ENCODE results near the gene FBXL20.

Gene FBXL20

GRCh38 chr17:39224778-39225307, 176.6 kb downstream of the FBXL20 start:
- DNase-seq (ENCODE audit: low read depth): no peak

GRCh38 chr17:39223907-39224777, 177.3 kb downstream of the FBXL20 start:
- no peak for DNase-seq (ENCODE audit: low read depth)

DNA sequence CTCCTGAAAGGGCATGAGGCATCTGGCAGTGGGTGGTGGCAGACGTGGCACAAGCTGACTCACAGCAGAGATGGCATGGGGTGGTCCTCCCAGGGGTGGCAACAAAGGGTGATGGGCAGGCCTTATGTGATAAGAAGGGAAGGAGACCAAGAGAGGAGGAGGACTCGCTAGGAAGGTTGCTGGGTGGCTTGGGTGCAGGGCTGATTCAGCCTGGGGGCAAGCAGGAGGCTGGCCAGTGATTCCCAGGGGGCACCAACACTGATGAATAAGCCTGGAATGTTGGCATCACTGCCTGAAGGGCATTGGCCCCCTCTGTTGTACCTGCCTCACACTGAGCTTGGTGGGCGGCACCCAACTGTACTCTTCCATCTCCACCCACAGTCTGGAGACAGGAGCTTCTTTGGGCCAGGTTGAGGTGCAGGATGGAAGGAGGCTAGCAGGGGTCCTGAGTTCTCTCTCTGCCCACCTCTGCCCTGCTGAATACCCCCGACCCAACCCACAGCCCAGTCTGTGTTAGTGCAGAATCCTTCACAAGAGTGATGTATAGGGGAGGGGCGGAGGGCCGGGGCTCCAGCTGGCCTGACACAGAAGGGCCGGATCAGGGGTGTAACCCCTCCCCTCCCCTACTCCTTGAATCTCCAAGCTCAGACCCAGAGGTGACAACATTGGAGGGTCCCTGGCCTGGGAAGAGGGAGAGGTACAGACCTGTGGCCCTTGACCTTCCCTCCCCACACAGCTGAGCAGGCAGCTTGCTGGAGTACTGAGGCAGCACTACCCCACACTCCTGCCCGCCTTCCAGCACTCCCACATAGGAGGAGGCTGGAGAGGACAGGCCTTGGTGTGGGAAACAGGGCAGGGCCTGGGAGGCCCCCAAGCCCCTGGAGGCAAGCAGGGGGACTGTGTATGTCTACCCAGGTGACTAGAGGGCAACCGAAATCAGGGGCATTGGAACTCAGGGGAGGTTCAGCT, 178.3 kb downstream of the FBXL20 start:
- DNase-seq (ENCODE audit: low read depth): no peak

DNA sequence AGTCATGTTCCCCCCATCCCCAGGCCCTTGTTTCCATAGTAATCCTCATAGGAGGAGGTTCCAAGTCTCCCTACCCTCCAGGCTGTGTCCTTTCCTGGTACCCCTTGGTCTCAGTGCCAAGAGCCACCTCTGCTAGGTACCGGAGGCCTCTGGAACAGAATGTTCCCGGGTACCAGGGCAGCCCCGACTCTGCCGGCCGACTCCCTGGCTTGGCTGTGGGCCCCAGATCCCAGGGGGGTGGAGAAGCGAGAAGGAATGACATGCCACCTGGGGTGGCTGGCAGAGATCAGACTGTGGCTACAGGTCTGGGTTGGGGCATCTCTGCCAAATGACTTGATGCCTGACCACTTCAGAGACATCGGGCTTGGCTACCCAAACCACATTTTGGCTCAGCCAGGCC, 179.3 kb downstream of the FBXL20 start:
- DNase-seq (ENCODE audit: low read depth): no peak

GRCh38 chr17:39221572-39221971, 179.9 kb downstream of the FBXL20 start:
- no peak for DNase-seq (ENCODE audit: low read depth)

DNA sequence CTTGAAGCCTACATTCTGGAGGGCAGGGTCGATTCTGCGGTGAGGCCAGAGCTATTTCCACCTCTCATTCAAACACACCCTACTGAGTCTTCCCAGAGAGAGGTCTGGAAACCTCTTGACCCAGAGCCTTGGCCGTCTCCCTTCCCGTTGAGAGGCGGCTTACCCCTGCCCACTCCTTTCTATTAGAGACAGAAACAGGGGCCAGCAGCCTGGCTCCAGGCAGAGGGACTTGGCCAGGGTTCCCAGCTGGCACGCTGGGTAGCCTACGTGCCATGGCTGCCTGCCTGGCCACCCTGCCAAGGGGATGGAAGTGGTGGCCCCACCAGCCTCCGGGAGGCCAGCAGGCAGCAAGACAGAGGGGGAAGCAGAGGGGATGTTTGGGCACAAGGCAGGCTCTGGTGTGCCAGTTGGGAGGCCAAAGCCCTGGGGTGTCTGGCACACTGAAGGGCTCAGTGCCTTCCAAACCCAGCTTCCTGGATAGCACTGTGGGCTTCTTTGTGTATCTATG, 181.7 kb downstream of the FBXL20 start:
- DNase-seq (ENCODE audit: low read depth): no peak

DNA sequence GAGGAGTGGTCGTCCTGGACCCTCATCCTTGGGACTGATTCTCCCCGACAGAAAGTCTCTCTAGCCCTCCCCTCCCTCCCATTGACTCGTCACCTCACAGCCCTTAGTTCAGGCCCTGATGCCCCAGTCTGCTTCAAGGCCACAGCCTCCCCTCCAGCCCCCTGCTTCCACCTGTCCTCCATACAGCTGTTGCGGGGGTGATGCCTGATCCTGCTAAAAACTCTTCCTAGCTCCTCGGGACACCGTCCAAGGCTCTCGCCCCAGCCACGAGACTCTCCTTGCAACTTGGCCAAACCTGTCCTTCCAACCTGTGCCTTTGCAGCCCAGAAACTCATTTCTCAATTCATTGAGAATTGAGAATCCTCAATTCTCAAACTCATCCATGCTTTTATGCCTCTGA, 182.5 kb downstream of the FBXL20 start:
- DNase-seq (ENCODE audit: low read depth): no peak

DNA sequence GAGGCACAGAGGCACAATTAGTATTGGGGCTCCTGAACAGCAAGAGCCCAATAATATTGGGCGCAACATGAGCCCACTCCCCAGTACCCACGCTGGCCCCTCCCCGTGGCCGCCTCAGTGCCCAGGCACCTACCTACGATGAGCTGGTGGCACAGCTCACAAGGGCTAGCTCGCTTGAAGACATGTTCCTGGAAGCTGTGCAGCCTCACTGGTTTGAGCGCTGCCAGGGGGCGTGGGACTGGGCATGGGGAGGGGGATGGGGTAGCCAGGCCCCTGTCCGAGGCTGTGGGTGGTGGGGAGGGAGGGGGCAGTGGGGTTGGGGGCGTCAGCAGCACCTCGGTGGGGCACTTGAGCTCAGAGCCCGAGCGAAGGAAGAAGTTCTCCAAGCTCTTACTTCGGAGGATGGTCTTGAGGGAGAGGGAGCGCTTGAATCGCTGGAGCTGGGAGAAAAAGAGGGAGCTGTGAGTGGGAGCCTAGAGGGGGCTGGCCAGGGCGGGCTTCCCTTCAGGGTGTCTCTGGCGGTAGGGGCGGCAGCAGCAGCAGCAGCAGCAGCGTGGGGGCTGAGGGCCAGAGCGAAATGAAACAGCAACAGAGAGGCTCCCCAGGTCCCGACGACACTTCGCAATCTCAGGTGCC, 183.6 kb downstream of the FBXL20 start:
- DNase-seq (ENCODE audit: low read depth): no peak

DNA sequence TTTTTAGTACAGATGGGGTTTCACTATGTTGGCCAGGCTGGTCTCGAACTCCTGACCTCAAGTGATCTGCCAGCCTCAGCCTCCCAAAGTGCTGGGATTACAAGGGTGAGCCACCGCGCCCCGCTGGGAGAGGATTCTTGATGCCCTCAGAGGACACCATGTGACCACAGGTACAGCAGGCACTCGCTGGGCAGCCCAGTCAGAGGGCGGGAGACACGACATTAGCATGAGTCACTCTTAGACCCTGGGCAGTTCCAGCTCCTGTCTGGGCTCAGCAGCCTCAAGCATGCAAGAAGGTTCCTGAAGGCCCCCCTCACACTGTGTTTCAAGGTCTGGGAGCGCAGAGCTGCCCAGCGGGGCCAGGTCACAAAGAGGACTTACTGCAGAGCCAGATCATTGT, 187.6 kb downstream of the FBXL20 start:
- no peak for DNase-seq (ENCODE audit: low read depth)

DNA sequence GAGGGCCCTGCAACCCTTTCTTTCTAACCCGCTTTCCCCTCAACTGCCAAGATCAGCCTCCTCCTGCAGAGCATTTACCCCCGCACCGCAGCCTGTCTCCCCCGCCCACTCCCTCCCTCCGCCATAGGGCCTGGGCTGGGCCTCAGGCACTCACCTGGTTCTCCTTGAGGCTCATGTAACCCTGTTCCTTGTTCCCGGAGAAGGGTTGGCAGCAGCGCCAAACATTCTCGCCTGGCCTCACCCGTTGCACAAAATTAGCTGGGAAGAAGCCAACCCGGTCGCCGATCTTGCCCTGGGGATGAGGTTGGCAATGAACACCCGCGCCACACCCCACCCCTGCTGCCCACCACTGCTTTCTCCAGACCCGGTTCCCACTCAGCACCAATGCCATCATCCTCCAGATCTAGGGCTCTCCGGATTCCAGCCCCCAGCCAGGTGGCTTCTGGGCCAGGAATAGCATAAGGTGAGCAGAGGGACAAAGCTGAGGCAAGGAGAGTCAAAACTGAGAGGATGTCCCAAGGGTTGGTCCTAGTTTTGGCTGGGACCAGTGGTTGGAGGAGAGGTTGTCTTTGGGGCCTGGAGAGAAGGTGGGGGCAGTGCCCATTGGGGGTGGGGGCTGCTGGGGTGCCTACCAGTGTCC, 188.5 kb downstream of the FBXL20 start:
- DNase-seq (ENCODE audit: low read depth): no peak

GRCh38 chr17:39212195-39212810, 189.1 kb downstream of the FBXL20 start:
- no peak for DNase-seq (ENCODE audit: low read depth)

DNA sequence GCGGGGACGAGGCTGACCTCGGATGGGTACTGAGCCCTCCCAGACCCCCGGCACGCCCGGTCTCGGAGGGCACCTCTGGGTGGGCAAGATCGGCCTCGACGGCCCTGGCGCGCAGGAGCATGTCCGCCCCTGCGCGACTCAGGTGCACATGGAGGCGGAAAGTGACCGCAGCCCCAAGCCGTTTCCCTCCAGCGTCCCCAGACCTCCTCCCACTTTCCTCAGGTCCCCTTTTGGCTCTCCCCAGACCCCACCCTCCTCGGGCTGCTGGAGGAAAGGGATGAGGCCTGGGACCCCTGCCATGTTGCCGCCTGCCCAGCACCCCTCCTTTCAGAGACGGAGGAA, 191.4 kb downstream of the FBXL20 start:
- no peak for DNase-seq (ENCODE audit: low read depth)

GRCh38 chr17:39209317-39210092, 191.9 kb downstream of the FBXL20 start:
- DNase-seq (ENCODE audit: low read depth): no peak

DNA sequence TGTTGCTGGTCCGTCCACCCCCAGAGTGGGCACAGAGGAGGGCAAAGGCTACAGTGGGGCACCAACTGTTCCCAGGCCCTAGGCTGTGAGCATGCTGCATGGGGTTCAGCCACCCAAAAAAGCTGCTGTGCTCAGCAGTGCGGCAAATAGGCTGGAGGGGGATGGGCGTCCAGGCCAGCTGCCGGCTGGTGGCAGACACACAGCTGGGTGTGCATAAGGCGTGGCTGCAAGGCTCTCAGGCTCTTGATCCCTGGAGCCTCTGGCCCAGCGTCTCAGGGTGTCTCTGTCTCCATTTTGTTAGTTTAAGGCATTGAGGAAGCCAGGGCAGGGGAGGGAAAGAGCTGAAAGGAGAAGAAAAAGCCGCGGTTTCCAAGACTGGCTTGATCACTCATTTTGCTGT, 192.5 kb downstream of the FBXL20 start:
- DNase-seq (ENCODE audit: low read depth): no peak

DNA sequence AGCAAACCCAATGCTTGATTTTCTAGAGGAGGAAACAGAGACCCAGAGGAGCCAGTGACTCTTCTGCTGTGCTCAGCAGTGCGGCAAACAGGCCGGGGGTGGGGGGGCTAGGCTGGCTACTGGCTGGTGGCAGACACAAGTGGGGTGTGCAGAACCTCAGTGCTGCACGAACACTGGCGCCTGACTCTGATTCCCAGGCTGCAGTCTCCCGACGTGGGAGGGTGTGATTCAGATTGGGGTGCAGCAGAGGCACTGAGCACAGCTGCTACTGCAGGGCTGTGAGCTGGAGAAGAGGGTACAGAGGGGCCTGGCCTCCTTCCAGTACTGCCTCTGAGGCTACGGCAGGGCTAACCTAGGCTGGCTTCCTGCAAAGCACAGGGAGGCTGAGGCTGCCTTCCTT, 193.3 kb downstream of the FBXL20 start:
- no peak for DNase-seq (ENCODE audit: low read depth)

GRCh38 chr17:39205112-39205526, 196.3 kb downstream of the FBXL20 start:
- DNase-seq (ENCODE audit: low read depth): no peak

GRCh38 chr17:39204245-39204644, 197.2 kb downstream of the FBXL20 start:
- DNase-seq (ENCODE audit: low read depth): no peak
